GM19193 (cell line): ENCODE results near the gene CERT1.

Source experiments
- POLR2A ChIP-seq: IDR thresholded peaks from 4 replicates; pipeline ENCODE4 v1.6.1; 2011; ENCODE audit not compliant: insufficient read depth, insufficient read length; ENCODE audit errors: extremely low read depth

Gene CERT1

GRCh38 chr5:75507841-75508240 lies 3.6 kb downstream of the CERT1 start:
- TF ChIP-seq POLR2A: no peak

GRCh38 chr5:75498208-75498777 lies 13.1 kb downstream of the CERT1 start:
- no peak for TF ChIP-seq POLR2A

GRCh38 chr5:75496026-75496425 lies 15.4 kb downstream of the CERT1 start:
- TF ChIP-seq POLR2A: no peak

- no peak for TF ChIP-seq POLR2A
Measured at GRCh38 chr5:75491621-75492020, 19.8 kb downstream of the CERT1 start.

- TF ChIP-seq POLR2A: no peak
Measured at GRCh38 chr5:75484605-75485004, 26.8 kb downstream of the CERT1 start.

GRCh38 chr5:75482482-75482881 lies 28.9 kb downstream of the CERT1 start:
- TF ChIP-seq POLR2A: no peak

- TF ChIP-seq POLR2A: no peak
Measured at GRCh38 chr5:75481024-75481423, 30.4 kb downstream of the CERT1 start.

- TF ChIP-seq POLR2A: no peak
Measured at GRCh38 chr5:75475364-75475763, 36.1 kb downstream of the CERT1 start.

GRCh38 chr5:75473463-75473862 lies 38.0 kb downstream of the CERT1 start:
- no peak for TF ChIP-seq POLR2A

GRCh38 chr5:75472973-75473372 lies 38.5 kb downstream of the CERT1 start:
- no peak for TF ChIP-seq POLR2A

- no peak for TF ChIP-seq POLR2A
Measured at GRCh38 chr5:75471193-75471592, 40.2 kb downstream of the CERT1 start.

- TF ChIP-seq POLR2A: no peak
Measured at GRCh38 chr5:75469017-75469416, 42.4 kb downstream of the CERT1 start.

- TF ChIP-seq POLR2A: no peak
Measured at GRCh38 chr5:75468593-75468992, 42.8 kb downstream of the CERT1 start.

GRCh38 chr5:75466006-75466716 lies 45.3 kb downstream of the CERT1 start:
- no peak for TF ChIP-seq POLR2A

- no peak for TF ChIP-seq POLR2A
Measured at GRCh38 chr5:75465480-75465879, 45.9 kb downstream of the CERT1 start.

GRCh38 chr5:75463726-75464125 lies 47.7 kb downstream of the CERT1 start:
- no peak for TF ChIP-seq POLR2A
